Forelimb muscle (tissue), 1 donor: ENCODE results near the gene CDA. TPM values are rescaled to one million over a fixed set of nuclear protein-coding genes. Genes with fewer than 3 reads are reported as not detected.
"Not testable (repeated sequence)": the region's sequence is repeated elsewhere in the genome, so short reads cannot be mapped to it uniquely, and the experiment has no call there.

Experiments
- DNase-seq: peaks from one replicate; pipeline ENCODE4 v3.0.0-alpha.2; 2013; ENCODE audit warnings: low read depth
- polyA plus RNA-seq: library from polyadenylated mRNA; unstranded; fragments of 120-200 nt; gene quantifications from one replicate; pipeline ENCODE4 v1.2.1, GENCODE V29; 2013; ENCODE audit not compliant: insufficient read length

The CDA gene
- polyA plus RNA-seq, 1 donor, result 0.18 TPM

DNA sequence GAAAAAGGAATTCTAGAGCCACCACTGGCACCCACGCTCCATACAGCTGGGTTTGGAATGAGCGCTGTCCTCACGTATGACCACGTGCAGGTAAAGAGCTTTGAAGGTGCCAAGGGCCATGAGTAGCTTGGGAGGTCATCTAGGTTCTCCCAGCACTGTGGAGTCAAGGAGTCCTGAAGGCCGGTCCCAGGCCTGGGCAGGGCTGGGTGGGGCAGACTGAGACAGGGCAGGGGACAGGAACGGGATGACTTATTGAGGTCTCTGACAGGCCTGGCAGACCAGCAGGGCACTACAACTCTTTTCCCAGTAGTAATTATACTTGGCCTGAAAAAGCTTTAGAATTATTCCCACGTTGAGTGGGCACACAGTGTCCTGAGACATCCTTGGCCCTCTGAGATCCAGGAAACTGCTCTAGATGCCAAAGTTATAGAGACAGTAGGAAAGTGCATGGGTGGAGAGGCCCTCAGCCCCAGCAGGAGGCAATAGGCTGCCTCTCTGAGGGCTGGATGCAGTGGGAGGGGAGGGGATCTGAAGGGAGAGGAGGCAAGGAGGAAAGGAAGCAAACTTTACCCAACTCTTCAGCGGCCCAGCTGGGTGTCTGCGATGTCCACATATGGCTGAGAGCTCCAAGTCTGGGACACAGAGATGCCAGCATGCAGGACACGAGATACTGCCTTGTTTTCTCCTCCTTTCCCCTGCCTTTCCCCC, 1.8 kb upstream of the CDA start:
- no peak for DNase-seq

DNA sequence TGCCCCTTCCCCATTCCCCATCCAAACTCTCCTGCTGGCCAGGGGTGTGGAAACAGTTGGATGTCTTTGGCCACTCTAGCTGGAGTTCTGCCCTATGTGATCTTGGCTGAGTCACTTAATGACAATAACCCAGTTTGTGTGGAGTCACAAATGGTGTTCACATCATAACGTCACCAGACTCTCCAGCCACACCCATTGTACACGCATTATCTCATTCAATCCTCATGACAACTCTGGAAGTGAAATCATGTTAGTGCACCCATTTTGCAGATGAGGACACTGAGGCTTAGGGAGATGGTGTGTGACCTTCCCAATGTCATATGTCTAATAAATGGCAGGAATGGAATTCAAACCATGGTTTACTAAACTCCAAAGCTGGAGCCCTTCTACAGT, 1.2 kb upstream of the CDA start:
- DNase-seq, result no peak

DNA sequence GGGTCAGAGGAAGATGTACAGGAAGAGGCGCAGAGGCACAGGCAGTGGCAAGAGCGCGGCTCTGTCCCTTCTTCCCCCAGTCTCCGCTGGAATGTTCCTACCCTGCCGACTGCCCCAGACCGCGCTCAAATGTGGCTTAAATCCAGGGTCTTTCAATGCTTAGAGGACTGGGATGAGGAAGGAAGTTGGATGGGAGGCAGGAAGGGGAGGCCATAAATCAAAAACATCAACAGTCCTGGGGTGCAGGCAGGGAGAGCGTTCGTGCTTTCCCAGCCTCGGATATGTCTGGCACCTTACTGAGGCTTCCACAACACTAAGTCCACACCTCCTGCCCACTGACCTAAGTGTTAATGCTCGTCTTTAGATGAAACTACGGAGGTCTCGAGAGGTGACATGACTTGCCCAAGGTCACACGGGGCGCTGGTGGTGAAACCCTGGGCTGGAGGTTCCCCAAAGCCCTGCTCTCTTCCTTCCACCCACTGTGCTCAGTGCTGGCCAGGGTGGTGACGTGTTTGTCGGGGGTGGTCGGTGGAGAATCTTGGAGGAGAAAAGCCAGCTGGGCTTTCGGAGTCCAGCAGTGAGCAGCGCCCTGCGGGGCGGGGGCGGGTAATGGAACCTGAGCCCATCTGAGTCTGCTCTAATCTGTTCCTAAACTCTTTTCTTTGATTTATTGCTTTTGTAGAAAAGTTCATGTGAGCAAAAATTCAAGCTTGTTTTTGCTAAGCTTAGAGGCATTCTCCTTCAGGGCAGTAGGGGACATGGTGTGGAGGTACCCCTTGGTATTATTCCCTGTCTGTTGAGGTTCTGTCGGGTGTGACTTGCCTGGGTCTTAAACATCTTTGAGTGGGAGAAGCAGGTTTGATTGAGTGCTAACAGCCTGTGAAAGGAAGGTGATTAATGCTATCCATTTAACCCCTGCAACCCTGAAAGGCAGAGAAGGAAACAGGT, 708 bp downstream of the CDA start:
- no peak for DNase-seq

- no peak for DNase-seq
Measured at GRCh38 chr1:20590306-20590777, 1.4 kb downstream of the CDA start.

GRCh38 chr1:20593756-20594155, 4.9 kb downstream of the CDA start:
- DNase-seq, result no peak

GRCh38 chr1:20594746-20595145, 5.8 kb downstream of the CDA start:
- DNase-seq, result no peak

- DNase-seq, result no peak
Measured at GRCh38 chr1:20596106-20596505, 7.2 kb downstream of the CDA start.

DNA sequence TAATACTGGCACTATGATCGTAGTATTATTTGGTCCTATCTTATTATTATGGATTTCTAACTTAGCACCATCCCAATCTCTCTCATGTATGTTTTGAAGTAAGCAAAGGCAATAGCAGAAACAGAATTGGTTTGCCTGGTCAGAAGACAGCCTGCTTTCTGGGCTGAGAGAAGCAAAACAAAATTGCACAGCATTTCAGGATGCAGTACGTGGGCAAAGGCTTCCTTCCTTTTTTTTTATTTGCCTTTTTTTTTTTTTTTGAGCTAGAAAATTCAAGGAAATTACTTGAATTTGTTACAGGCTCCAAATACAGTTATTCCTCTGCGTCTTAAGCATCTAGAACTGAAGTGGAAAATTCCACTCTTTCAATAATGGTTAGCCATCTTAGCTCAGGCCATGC, 8.8 kb downstream of the CDA start:
- no peak for DNase-seq

DNA sequence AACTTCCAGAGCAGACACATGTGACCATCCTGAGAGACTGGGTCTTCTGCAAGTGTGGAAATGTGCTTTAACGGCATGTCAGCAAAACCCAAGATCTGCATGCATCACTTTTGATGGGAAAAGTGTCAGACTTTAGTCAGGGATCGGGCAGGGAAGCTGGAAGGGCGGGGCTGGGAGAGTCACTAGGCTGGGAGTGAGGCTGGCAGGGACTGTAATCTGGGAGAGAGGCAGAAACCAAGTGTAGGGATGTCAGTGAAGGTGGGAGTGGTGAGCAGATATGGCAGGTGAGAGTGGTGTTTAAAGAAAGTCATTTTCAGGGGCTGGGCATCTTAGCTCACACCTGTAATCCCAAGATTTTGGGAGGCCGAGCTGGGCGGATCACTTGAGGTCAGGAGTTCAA, 11.3 kb downstream of the CDA start:
- no peak for DNase-seq

DNA sequence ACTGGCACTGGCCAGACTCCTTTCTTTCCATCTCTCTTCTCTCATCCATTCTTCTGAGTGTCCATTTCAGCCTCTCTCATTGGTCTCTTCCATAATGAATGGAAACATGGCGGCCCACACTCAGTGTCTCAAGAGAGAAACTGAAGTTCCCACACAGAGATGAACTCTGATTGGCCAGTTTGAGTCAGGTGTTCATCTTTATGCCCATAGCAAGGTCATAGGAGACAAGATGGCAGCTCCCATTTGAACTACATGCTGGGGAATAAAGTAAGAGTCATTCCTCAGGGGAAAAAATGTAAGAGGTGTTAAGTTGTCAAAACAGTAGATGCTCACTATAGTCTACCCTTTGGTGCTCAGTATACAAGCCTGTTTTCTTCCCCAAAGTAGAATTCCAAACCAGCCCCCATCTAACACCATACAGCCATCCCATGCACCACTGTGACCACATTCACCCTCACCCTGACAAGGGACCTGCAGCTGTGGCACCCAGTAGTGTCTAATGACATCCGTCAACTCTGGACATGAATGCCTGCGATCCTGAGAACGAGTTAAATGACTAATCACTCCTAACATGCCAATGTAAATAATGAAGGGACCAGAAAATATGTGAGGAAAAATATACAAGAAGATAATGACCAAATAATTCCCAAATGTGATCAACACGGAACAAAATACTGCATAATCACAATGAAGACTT, 12.4 kb downstream of the CDA start:
- DNase-seq, result no peak

DNA sequence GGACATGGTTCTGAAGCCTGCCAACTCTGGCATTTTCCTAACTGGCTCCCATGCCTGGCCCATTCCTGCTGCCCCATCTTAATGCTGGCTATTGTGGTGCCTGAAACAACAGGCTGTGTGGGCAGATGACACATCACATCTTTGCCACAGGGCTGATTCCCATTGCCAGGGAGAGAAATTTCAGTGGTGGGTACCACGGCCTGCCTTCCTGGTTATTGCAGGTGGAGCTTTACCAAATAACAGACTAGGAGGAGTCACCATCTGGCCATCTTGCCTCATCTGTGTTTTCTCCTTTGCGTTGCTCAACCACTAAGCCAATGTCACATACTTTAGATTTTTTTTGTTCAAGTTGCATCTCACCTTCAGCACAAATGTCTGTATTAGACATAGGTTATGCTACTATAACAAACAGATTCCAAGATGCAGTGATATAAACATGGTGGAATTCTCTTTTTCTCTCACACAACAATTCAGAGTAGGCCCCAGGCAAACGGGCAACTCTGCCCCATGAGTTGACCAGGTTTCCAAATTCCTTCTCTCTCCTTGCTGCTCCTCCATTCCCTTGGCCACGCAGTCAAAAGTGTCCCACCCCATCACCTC, 14.1 kb downstream of the CDA start:
- no peak for DNase-seq

- no peak for DNase-seq
Measured at GRCh38 chr1:20603504-20604464, 14.9 kb downstream of the CDA start.

- DNase-seq, result no peak
Measured at GRCh38 chr1:20604678-20605077, 15.8 kb downstream of the CDA start.

DNA sequence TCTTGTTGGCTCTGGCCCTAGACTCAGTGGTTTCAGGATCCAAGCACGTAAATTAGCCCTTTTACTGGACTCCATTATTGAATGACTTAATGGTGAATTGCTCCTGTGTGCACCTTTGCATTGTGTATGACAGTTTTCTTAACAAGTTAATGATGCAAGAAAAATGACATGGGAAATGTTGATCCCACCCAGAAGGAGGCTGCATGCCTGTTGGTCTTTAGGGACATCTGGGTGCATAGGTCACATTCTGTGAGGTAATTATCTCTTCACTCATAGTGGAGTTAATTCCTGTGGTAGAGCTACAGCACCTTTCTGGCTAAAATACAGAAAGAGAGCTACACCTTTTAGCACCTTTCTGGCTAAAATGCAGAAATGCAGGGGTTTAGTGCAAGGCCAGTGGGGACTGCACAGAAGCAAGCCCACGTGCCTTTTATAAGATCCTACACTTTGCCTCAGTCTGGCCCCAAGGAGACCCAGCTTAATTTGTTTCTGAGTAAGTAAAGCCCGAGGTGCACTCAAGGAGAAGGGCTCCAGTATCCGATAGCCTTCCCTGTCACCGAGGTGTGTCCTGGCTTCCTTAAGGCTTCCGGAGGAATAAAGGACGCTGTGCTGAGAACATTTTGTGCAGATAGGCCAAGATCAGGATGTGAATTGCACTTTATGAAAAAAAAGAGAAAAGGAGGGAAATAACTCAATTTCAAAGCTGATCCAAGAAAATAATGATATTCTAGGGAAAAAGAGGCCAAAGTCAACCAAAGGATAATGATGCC, 18.1 kb downstream of the CDA start:
- DNase-seq, result not testable (repeated sequence)

- DNase-seq, result no peak
Measured at GRCh38 chr1:20609541-20609940, 20.6 kb downstream of the CDA start.

DNA sequence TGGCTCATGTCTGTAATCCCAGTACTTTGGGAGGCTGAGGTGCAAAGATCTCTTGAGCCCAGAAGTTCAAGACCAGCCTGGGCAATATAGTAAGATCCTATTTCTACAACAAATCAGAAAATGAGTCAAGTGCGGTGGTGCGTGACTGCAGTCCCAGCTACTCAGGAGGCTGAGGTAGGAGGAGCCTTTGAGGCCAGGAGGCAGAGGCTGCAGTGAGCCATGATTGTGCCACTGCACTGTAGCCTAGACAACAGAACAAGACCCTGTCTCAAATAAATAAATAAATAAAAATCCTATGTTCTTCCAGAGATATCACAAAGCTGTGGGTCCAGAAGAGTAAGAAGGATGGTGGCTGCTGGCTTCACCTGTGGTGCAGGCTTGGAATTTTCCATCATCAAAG, 22.1 kb downstream of the CDA start:
- no peak for DNase-seq

GRCh38 chr1:20611652-20612051, 22.8 kb downstream of the CDA start:
- DNase-seq, result no peak

DNA sequence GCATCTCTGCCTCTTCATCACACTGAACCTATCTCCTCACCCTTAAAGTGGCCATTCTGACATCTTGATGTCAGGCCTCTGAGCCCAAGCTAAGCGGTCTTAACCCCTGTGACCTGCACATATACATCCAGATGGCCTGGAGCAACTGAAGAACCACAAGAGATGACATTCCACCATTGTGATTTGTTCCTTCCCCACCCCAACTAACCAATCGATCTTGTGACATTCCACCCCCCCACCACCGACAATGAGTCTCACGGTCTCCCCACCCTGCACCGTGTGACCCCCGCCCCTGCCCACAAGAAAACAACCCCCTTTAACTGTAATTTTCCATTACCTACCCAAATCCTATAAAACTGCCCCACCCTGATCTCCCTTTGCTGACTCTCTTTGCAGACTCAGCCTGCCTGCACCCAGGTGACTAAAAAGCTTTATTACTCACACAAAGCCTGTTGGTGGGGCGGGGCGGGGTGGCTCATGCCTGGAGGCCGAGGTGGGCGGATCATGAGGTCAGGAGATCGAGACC, 23.4 kb downstream of the CDA start:
- no peak for DNase-seq

GRCh38 chr1:20614131-20614579, 25.3 kb downstream of the CDA start:
- DNase-seq, result no peak
